ENCODE data around the gene APOBEC4.

DNA sequence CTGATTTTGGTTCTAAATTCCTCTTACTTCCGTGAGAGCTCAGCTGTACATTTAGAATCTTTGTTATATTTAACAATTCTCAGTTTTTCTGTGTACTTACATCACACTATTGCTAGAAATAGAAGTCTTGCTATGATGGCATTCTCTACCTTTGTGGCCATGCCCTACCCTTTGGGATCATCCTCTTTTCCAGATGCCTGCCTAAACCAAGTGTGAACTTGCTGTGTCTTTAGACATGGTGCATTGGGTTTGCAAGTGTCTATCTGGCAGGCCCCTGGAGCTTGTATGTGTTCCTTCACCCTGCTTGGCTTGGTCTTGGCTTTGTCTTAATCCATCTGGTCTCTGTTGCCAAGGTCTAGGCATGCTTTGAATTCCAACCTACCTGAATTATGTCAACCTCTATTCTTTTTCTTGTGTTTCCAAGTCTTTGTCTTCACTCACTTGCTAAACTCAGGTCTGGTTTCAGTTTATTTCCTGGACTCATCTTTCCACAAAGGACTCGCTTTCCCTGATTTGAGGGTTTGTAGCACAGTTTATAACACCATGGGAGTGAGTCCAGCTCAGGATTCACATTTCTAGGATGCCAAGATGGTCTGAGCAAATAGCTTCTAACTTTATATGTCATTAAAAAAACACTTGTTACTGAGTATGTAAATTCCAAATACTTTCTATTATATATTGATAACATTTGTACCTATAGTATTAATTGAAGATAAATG, 20.6 kb upstream of the APOBEC4 start:
- TF ChIP-seq RAD21 (IDR thresholded peaks at IDR 0.05) (no peak), JUND (IDR thresholded peaks at IDR 0.05) (no peak), RXRA (IDR thresholded peaks at IDR 0.05) (no peak), YY1 (IDR thresholded peaks at IDR 0.05) (no peak), FOXA2 (IDR thresholded peaks at IDR 0.05) (no peak), TAF1 (conservative IDR thresholded peaks at IDR 0.05) (no peak), SP1 (IDR thresholded peaks at IDR 0.05) (no peak), GABPA (IDR thresholded peaks at IDR 0.05 in 1 of 2, conservative IDR thresholded peaks at IDR 0.05 in 1 of 2) (no peak)
- TF ChIP-seq, protein P1, sequence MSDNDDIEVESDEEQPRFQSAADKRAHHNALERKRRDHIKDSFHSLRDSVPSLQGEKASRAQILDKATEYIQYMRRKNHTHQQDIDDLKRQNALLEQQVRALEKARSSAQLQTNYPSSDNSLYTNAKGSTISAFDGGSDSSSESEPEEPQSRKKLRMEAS (IDR thresholded peaks at IDR 0.05) = no peak
- TF ChIP-seq, protein P2, sequence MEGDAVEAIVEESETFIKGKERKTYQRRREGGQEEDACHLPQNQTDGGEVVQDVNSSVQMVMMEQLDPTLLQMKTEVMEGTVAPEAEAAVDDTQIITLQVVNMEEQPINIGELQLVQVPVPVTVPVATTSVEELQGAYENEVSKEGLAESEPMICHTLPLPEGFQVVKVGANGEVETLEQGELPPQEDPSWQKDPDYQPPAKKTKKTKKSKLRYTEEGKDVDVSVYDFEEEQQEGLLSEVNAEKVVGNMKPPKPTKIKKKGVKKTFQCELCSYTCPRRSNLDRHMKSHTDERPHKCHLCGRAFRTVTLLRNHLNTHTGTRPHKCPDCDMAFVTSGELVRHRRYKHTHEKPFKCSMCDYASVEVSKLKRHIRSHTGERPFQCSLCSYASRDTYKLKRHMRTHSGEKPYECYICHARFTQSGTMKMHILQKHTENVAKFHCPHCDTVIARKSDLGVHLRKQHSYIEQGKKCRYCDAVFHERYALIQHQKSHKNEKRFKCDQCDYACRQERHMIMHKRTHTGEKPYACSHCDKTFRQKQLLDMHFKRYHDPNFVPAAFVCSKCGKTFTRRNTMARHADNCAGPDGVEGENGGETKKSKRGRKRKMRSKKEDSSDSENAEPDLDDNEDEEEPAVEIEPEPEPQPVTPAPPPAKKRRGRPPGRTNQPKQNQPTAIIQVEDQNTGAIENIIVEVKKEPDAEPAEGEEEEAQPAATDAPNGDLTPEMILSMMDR (IDR thresholded peaks at IDR 0.05; ENCODE audit: low read depth, low read length, missing input control) = no peak
- TF ChIP-seq, protein P3, sequence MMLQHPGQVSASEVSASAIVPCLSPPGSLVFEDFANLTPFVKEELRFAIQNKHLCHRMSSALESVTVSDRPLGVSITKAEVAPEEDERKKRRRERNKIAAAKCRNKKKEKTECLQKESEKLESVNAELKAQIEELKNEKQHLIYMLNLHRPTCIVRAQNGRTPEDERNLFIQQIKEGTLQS (IDR thresholded peaks at IDR 0.05) = no peak
- TF ChIP-seq, protein P4, sequence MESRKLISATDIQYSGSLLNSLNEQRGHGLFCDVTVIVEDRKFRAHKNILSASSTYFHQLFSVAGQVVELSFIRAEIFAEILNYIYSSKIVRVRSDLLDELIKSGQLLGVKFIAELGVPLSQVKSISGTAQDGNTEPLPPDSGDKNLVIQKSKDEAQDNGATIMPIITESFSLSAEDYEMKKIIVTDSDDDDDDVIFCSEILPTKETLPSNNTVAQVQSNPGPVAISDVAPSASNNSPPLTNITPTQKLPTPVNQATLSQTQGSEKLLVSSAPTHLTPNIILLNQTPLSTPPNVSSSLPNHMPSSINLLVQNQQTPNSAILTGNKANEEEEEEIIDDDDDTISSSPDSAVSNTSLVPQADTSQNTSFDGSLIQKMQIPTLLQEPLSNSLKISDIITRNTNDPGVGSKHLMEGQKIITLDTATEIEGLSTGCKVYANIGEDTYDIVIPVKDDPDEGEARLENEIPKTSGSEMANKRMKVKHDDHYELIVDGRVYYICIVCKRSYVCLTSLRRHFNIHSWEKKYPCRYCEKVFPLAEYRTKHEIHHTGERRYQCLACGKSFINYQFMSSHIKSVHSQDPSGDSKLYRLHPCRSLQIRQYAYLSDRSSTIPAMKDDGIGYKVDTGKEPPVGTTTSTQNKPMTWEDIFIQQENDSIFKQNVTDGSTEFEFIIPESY (IDR thresholded peaks at IDR 0.05) = no peak
- TF ChIP-seq, protein P5, sequence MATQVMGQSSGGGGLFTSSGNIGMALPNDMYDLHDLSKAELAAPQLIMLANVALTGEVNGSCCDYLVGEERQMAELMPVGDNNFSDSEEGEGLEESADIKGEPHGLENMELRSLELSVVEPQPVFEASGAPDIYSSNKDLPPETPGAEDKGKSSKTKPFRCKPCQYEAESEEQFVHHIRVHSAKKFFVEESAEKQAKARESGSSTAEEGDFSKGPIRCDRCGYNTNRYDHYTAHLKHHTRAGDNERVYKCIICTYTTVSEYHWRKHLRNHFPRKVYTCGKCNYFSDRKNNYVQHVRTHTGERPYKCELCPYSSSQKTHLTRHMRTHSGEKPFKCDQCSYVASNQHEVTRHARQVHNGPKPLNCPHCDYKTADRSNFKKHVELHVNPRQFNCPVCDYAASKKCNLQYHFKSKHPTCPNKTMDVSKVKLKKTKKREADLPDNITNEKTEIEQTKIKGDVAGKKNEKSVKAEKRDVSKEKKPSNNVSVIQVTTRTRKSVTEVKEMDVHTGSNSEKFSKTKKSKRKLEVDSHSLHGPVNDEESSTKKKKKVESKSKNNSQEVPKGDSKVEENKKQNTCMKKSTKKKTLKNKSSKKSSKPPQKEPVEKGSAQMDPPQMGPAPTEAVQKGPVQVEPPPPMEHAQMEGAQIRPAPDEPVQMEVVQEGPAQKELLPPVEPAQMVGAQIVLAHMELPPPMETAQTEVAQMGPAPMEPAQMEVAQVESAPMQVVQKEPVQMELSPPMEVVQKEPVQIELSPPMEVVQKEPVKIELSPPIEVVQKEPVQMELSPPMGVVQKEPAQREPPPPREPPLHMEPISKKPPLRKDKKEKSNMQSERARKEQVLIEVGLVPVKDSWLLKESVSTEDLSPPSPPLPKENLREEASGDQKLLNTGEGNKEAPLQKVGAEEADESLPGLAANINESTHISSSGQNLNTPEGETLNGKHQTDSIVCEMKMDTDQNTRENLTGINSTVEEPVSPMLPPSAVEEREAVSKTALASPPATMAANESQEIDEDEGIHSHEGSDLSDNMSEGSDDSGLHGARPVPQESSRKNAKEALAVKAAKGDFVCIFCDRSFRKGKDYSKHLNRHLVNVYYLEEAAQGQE (IDR thresholded peaks at IDR 0.05) = no peak
